Vagina (tissue), 2 donors: ENCODE results near the gene DGCR8.

Experiments used
- CTCF ChIP-seq, 3 experiments: fragments of 450-650 bp in 2 of 3; fragments of 200-600 bp in 1 of 3; sonication (generic) in 1 of 3; IDR thresholded peaks; one replicate each; pipeline ENCODE4 v1.5.1; 2017 to 2019; ENCODE audit warnings: antibody characterized with exemption in 3 of 3, mild to moderate bottlenecking in 2 of 3, moderate library complexity in 2 of 3
- POLR2A ChIP-seq, 2 donors: fragments of 450-650 bp; IDR thresholded peaks; one replicate each; pipeline ENCODE4 v1.6.1; 2017; ENCODE audit warnings: antibody characterized with exemption in 2 of 2, mild to moderate bottlenecking in 2 of 2, moderate library complexity in 2 of 2

GRCh38 chr22:20123366-20124082 lies 43.5 kb downstream of the DGCR8 start:
- TF ChIP-seq POLR2A (IDR thresholded peaks at IDR 0.05) (no peak), CTCF (IDR thresholded peaks at IDR 0.05) (no peak)
